Mammary epithelial cell (primary cell): ENCODE measurements around the gene IDH3G.

Source experiments
- EZH2 ChIP-seq: IDR thresholded peaks from 2 replicates; pipeline ENCODE4 v1.6.1; 2012; ENCODE audit warnings: low read length, inconsistent platforms, borderline replicate concordance
- TF ChIP-seq, protein P1 (sequence below), 2 donors: IDR thresholded peaks in 1 of 2; conservative IDR thresholded peaks in 1 of 2; 2 replicates each; pipeline ENCODE4 v1.5.1; 2011 to 2012; ENCODE audit warnings: inconsistent platforms in 2 of 2, low read length in 2 of 2, mild to moderate bottlenecking in 2 of 2, control low read depth in 1 of 2, low read depth in 1 of 2; ENCODE audit not compliant: insufficient read depth in 1 of 2; ENCODE audit errors: extremely low read depth in 1 of 2

DNA sequence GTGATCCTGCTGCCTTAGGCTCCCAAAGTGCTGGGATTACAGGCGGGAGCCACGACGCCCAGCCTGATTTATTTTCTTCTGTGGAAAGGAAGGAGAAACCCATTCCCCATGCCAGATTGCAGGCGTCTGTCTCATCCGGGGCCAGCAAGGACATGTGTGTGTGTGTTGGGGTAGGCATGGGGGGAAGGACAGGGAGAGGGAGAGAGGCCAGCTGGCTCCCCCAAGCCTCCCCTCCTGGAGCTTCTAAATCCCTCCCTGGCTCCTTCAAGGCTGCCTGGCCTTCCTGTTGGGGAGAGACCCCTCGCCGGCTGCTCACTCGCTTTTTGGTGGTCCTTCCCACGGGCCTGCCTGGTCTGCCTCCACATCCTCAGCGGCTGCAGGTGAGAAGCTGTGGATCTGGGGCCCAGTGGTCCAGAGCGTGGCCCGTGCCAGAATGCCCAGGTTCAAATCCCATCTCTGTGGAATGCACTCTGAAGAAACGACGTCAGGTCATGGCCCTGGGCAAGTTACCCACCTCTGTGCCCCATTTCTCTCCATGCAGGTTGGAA lies 31.5 kb downstream of the IDH3G start:
- TF ChIP-seq, protein P1, sequence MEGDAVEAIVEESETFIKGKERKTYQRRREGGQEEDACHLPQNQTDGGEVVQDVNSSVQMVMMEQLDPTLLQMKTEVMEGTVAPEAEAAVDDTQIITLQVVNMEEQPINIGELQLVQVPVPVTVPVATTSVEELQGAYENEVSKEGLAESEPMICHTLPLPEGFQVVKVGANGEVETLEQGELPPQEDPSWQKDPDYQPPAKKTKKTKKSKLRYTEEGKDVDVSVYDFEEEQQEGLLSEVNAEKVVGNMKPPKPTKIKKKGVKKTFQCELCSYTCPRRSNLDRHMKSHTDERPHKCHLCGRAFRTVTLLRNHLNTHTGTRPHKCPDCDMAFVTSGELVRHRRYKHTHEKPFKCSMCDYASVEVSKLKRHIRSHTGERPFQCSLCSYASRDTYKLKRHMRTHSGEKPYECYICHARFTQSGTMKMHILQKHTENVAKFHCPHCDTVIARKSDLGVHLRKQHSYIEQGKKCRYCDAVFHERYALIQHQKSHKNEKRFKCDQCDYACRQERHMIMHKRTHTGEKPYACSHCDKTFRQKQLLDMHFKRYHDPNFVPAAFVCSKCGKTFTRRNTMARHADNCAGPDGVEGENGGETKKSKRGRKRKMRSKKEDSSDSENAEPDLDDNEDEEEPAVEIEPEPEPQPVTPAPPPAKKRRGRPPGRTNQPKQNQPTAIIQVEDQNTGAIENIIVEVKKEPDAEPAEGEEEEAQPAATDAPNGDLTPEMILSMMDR (conservative IDR thresholded peaks at IDR 0.05 in 1 of 2, IDR thresholded peaks at IDR 0.05 in 1 of 2; ENCODE audit: extremely low read depth in 1 of 2, insufficient read depth in 1 of 2, low read depth in 1 of 2, low read length in 2 of 2): no peak
- no peak for TF ChIP-seq EZH2
